Progenitor cell of endocrine pancreas (in vitro differentiated cells): ENCODE data around the gene CDK13. TPM values are rescaled to one million over a fixed set of nuclear protein-coding genes. Genes with fewer than 3 reads are reported as not detected.

Experiments
- DNase-seq: peaks from one replicate; pipeline ENCODE4 v3.0.0; 2021; ENCODE audit warnings: low spot score; ENCODE audit not compliant: unreplicated experiment
- H3K27ac Mint-ChIP-seq: 2 replicates; pipeline ENCODE4 v1.8.0; 2021; ENCODE audit warnings: mild to moderate bottlenecking, moderate library complexity, mixed read lengths
- H3K27me3 Mint-ChIP-seq: 2 replicates; pipeline ENCODE4 v1.8.0; 2021; ENCODE audit warnings: mixed read lengths
- H3K36me3 Mint-ChIP-seq: 2 replicates; pipeline ENCODE4 v1.8.0; 2022; ENCODE audit warnings: mixed read lengths; ENCODE audit not compliant: insufficient read depth
- H3K4me1 Mint-ChIP-seq: 2 replicates; pipeline ENCODE4 v1.8.0; 2021; ENCODE audit warnings: low read depth, mixed read lengths
- H3K4me3 Mint-ChIP-seq: 2 replicates; pipeline ENCODE4 v1.8.0; 2021; ENCODE audit warnings: low read depth, mild to moderate bottlenecking, moderate library complexity, mixed read lengths
- H3K9me3 Mint-ChIP-seq: 2 replicates; pipeline ENCODE4 v1.8.0; 2021; ENCODE audit warnings: low read depth, mixed read lengths
- total RNA-seq: library from RNA; stranded (reverse); gene quantifications from 2 replicates; pipeline ENCODE4 v1.2.1, GENCODE V29; 2021
- TF ChIP-seq, protein P1 (sequence below): fragments of 200-600 bp; sonication (generic); IDR thresholded peaks from one replicate; pipeline ENCODE4 v1.5.0; 2021; ENCODE audit warnings: antibody characterized with exemption, mild to moderate bottlenecking; ENCODE audit not compliant: unreplicated experiment

Gene CDK13
- total RNA-seq, 1 donor from 2014 or later = 75.5 TPM

- Mint-ChIP-seq H3K27ac (no peak overlapping the region), H3K4me3 (no peak overlapping the region), H3K27me3 (no peaks in the 10 kb centered on the region), H3K9me3 (peaks cover 7% of the 10 kb centered on the region), H3K36me3 (no peaks in the 10 kb centered on the region), H3K4me1 (peaks cover 2% of the 10 kb centered on the region)
- TF ChIP-seq, protein P1, sequence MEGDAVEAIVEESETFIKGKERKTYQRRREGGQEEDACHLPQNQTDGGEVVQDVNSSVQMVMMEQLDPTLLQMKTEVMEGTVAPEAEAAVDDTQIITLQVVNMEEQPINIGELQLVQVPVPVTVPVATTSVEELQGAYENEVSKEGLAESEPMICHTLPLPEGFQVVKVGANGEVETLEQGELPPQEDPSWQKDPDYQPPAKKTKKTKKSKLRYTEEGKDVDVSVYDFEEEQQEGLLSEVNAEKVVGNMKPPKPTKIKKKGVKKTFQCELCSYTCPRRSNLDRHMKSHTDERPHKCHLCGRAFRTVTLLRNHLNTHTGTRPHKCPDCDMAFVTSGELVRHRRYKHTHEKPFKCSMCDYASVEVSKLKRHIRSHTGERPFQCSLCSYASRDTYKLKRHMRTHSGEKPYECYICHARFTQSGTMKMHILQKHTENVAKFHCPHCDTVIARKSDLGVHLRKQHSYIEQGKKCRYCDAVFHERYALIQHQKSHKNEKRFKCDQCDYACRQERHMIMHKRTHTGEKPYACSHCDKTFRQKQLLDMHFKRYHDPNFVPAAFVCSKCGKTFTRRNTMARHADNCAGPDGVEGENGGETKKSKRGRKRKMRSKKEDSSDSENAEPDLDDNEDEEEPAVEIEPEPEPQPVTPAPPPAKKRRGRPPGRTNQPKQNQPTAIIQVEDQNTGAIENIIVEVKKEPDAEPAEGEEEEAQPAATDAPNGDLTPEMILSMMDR = no peak
- no peak for DNase-seq
Observed at GRCh38 chr7:40148671-40149070, 198.6 kb downstream of the CDK13 start.

Other genes with a start within 250 kb of the CDK13 start
- 36.0 and 38.0 TPM in 2 replicates for gene MPLKIP, start 184.4 kb downstream of the CDK13 start, total RNA-seq
- 5.7 and 6.2 TPM in 2 replicates for gene SUGCT, start 184.7 kb downstream of the CDK13 start, total RNA-seq